ENCODE measurements around the gene CCDC102B.

The CCDC102B gene

GRCh38 chr18:68842951-68843350 is 45.1 kb downstream of the CCDC102B start:
- H3K27ac ChIP-seq: no peak overlapping the region
- H3K9ac ChIP-seq: no peak overlapping the region
- no peak overlapping the region for H3K4me2 ChIP-seq (ENCODE audit: low read length)
- TF ChIP-seq CTCF (IDR thresholded peaks at IDR 0.05): no peak
- no peaks in the 10 kb centered on the region for H3K4me1 ChIP-seq
- no peak overlapping the region for H2AFZ ChIP-seq
- H3K79me2 ChIP-seq: no peaks in the 10 kb centered on the region
- H3K9me3 ChIP-seq (ENCODE audit: control insufficient read depth, low read length): no peaks in the 10 kb centered on the region
- H3K27me3 ChIP-seq (ENCODE audit: control insufficient read depth, insufficient read depth, low read length): no peaks in the 10 kb centered on the region
- no peaks in the 10 kb centered on the region for H3K36me3 ChIP-seq (ENCODE audit: control insufficient read depth, insufficient read depth, low read length)
- H3K4me3 ChIP-seq (ENCODE audit: low read depth, low read length): no peak overlapping the region

- no peak overlapping the region for H2AFZ ChIP-seq
- H3K27me3 ChIP-seq (ENCODE audit: control insufficient read depth, insufficient read depth, low read length): no peaks in the 10 kb centered on the region
- H3K79me2 ChIP-seq: no peaks in the 10 kb centered on the region
- no peak overlapping the region for H3K9ac ChIP-seq
- H3K9me3 ChIP-seq (ENCODE audit: control insufficient read depth, low read length): no peaks in the 10 kb centered on the region
- no peak overlapping the region for H3K4me2 ChIP-seq (ENCODE audit: low read length)
- H3K27ac ChIP-seq: no peak overlapping the region
- no peaks in the 10 kb centered on the region for H3K36me3 ChIP-seq (ENCODE audit: control insufficient read depth, insufficient read depth, low read length)
- H3K4me1 ChIP-seq: no peaks in the 10 kb centered on the region
- no peak overlapping the region for H3K4me3 ChIP-seq (ENCODE audit: low read depth, low read length)
- no peak for TF ChIP-seq CTCF (IDR thresholded peaks at IDR 0.05)
Measured at GRCh38 chr18:68843473-68844089, 45.7 kb downstream of the CCDC102B start.

- no peak overlapping the region for H2AFZ ChIP-seq
- H3K4me3 ChIP-seq (ENCODE audit: low read depth, low read length): no peak overlapping the region
- H3K27me3 ChIP-seq (ENCODE audit: control insufficient read depth, insufficient read depth, low read length): no peaks in the 10 kb centered on the region
- TF ChIP-seq CTCF (IDR thresholded peaks at IDR 0.05): peak; percentile 46
- H3K36me3 ChIP-seq (ENCODE audit: control insufficient read depth, insufficient read depth, low read length): no peaks in the 10 kb centered on the region
- no peak overlapping the region for H3K27ac ChIP-seq
- no peaks in the 10 kb centered on the region for H3K79me2 ChIP-seq
- no peaks in the 10 kb centered on the region for H3K4me1 ChIP-seq
- no peaks in the 10 kb centered on the region for H3K9me3 ChIP-seq (ENCODE audit: control insufficient read depth, low read length)
- no peak overlapping the region for H3K9ac ChIP-seq
- no peak overlapping the region for H3K4me2 ChIP-seq (ENCODE audit: low read length)
Measured at GRCh38 chr18:68847219-68847837, 49.4 kb downstream of the CCDC102B start.

- no peak overlapping the region for H2AFZ ChIP-seq
- no peak for TF ChIP-seq CTCF (IDR thresholded peaks at IDR 0.05)
- no peaks in the 10 kb centered on the region for H3K79me2 ChIP-seq
Measured at GRCh38 chr18:68848242-68848641, 50.4 kb downstream of the CCDC102B start.

More at GRCh38 chr18:68848242-68848641, 50.4 kb downstream of the CCDC102B start:
- no peaks in the 10 kb centered on the region for H3K36me3 ChIP-seq (ENCODE audit: control insufficient read depth, insufficient read depth, low read length)
- H3K4me3 ChIP-seq (ENCODE audit: low read depth, low read length): no peak overlapping the region
- no peak overlapping the region for H3K27ac ChIP-seq
- H3K9me3 ChIP-seq (ENCODE audit: control insufficient read depth, low read length): no peaks in the 10 kb centered on the region
- no peaks in the 10 kb centered on the region for H3K4me1 ChIP-seq
- no peak overlapping the region for H3K4me2 ChIP-seq (ENCODE audit: low read length)
- H3K27me3 ChIP-seq (ENCODE audit: control insufficient read depth, insufficient read depth, low read length): no peaks in the 10 kb centered on the region
- no peak overlapping the region for H3K9ac ChIP-seq

Data from parathyroid adenoma (tissue), 2 donors.